ENCODE data around the gene EXO1.

DNA sequence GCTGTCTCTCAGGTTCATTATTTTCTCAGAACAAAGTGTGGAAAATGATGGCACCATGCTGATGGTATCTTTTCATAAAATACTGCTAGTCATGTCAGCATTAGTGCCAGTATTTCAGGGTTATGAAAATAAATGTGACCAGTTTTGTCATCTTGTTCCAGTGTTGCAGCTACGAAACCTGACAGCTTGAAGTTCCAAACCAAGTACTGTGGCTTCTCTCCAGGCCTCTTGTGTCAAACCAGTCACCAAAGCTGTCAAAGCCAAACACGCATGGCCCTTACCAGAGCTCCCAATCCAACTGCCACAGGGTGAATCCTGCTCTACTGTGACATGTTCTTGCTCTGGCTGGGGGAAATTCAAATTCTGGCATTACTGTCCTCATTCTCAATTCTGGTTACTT is 20.7 kb upstream of the EXO1 start:
- TF ChIP-seq, protein P1, sequence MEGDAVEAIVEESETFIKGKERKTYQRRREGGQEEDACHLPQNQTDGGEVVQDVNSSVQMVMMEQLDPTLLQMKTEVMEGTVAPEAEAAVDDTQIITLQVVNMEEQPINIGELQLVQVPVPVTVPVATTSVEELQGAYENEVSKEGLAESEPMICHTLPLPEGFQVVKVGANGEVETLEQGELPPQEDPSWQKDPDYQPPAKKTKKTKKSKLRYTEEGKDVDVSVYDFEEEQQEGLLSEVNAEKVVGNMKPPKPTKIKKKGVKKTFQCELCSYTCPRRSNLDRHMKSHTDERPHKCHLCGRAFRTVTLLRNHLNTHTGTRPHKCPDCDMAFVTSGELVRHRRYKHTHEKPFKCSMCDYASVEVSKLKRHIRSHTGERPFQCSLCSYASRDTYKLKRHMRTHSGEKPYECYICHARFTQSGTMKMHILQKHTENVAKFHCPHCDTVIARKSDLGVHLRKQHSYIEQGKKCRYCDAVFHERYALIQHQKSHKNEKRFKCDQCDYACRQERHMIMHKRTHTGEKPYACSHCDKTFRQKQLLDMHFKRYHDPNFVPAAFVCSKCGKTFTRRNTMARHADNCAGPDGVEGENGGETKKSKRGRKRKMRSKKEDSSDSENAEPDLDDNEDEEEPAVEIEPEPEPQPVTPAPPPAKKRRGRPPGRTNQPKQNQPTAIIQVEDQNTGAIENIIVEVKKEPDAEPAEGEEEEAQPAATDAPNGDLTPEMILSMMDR (IDR thresholded peaks at IDR 0.05) = no peak
- no peak for TF ChIP-seq POLR2A (IDR thresholded peaks at IDR 0.05)

Data from ovary (tissue), 3 donors.